Endodermal cell (in vitro differentiated cells): Measurements from ENCODE around the gene XDH. TPM values are rescaled to one million over a fixed set of nuclear protein-coding genes. Genes with fewer than 3 reads are reported as not detected.

Experiments
- DNase-seq: peaks from one replicate; pipeline ENCODE4 v3.0.0-alpha.2; 2017
- H3K27ac ChIP-seq: 2 replicates; pipeline ENCODE4 v1.5.1; 2013; ENCODE audit warnings: mild to moderate bottlenecking, low read depth, low read length, moderate library complexity
- H3K27me3 ChIP-seq: 2 replicates; pipeline ENCODE4 v1.6.1; 2013; ENCODE audit warnings: mild to moderate bottlenecking, low read length, moderate library complexity; ENCODE audit not compliant: insufficient read depth, control insufficient read depth, poor library complexity, severe bottlenecking
- H3K36me3 ChIP-seq: 2 replicates; pipeline ENCODE4 v1.7.0; 2013; ENCODE audit warnings: mild to moderate bottlenecking, low read length, moderate library complexity; ENCODE audit not compliant: control insufficient read depth, insufficient read depth
- H3K4me1 ChIP-seq: one replicate; pipeline ENCODE4 v1.7.0; 2013; ENCODE audit warnings: low read length; ENCODE audit not compliant: control insufficient read depth, insufficient read depth
- H3K4me3 ChIP-seq: 2 replicates; pipeline ENCODE4 v1.5.1; 2013; ENCODE audit warnings: mild to moderate bottlenecking, low read length, moderate library complexity
- H3K9ac ChIP-seq: 2 replicates; pipeline ENCODE4 v1.6.1; 2013; ENCODE audit warnings: mild to moderate bottlenecking, low read length, moderate library complexity; ENCODE audit not compliant: poor library complexity, severe bottlenecking; ENCODE audit errors: extremely low read depth
- H3K9me3 ChIP-seq: 2 replicates; pipeline ENCODE4 v1.6.1; 2013; ENCODE audit warnings: mild to moderate bottlenecking, low read length, moderate library complexity; ENCODE audit not compliant: control insufficient read depth
- H3K27ac Mint-ChIP-seq: 2 replicates; pipeline ENCODE4 v1.8.0; 2020; ENCODE audit warnings: mixed read lengths
- H3K27me3 Mint-ChIP-seq: 2 replicates; pipeline ENCODE4 v1.8.0; 2021; ENCODE audit warnings: mild to moderate bottlenecking, mixed read lengths; ENCODE audit not compliant: insufficient read depth
- H3K36me3 Mint-ChIP-seq: 2 replicates; pipeline ENCODE4 v1.8.0; 2020; ENCODE audit warnings: low read depth, mixed read lengths
- H3K4me1 Mint-ChIP-seq: 2 replicates; pipeline ENCODE4 v1.8.0; 2020; ENCODE audit warnings: mixed read lengths
- H3K4me3 Mint-ChIP-seq: 2 replicates; pipeline ENCODE4 v1.8.0; 2020; ENCODE audit warnings: mild to moderate bottlenecking, moderate library complexity, mixed read lengths
- H3K9me3 Mint-ChIP-seq: 2 replicates; pipeline ENCODE4 v1.8.0; 2020; ENCODE audit warnings: mild to moderate bottlenecking, mixed read lengths
- CTCF ChIP-seq: fragments of 200-600 bp; sonication (generic); conservative IDR thresholded peaks from 2 replicates; pipeline ENCODE4 v1.5.0; 2021; ENCODE audit warnings: antibody characterized with exemption, mild to moderate bottlenecking
- WGBS, 2 experiments: methylation state at CpG; one replicate each; pipeline versions ENCODE4 v1.1.5 to v1.1.7; 2013; ENCODE audit warnings: missing lambda C conversion rate in 2 of 2, mixed read lengths in 1 of 2; ENCODE audit not compliant: insufficient coverage in 1 of 2, insufficient read length in 1 of 2; 5-methylcytosine and 5-hydroxymethylcytosine counted together
- total RNA-seq, 2 donors: library from RNA; stranded (reverse); fragmentation: NEBNext Ultra II Directional in 1 of 2; extraction: Animal tissue kit (Norgen Biotek cat#: 25700) in 1 of 2; gene quantifications; 2 replicates in 1 of 2; 3 replicates in 1 of 2; pipeline ENCODE4 v1.2.1, GENCODE V29; 2021

Gene XDH
- total RNA-seq, 2 donors from 2014 or later = 1.9 to 4.0 TPM

GRCh38 chr2:31331156-31331555, 83.4 kb downstream of the XDH start:
- no peak for TF ChIP-seq CTCF
- H3K4me3 ChIP-seq = no peak overlapping the region
- Mint-ChIP-seq H3K4me1 (peaks cover 38% of the 10 kb centered on the region), H3K27me3 (peaks cover 49% of the 10 kb centered on the region), H3K4me3 (no peak overlapping the region), H3K27ac (no peak overlapping the region), H3K9me3 (no peaks in the 10 kb centered on the region), H3K36me3 (no peaks in the 10 kb centered on the region)
- H3K27ac ChIP-seq = no peak overlapping the region
- DNase-seq = no peak
- H3K36me3 ChIP-seq = no peaks in the 10 kb centered on the region
- H3K4me1 ChIP-seq = peaks cover 17% of the 10 kb centered on the region
- H3K9me3 ChIP-seq = no peaks in the 10 kb centered on the region
- peaks cover 12% of the 10 kb centered on the region for H3K27me3 ChIP-seq
- 93 to 96% methylated on average over 6 to 8 of the region's 8 CpGs for WGBS, 2 experiments
- H3K9ac ChIP-seq = no peak overlapping the region

- Histone ChIP-seq H3K27me3 (peaks cover 12% of the 10 kb centered on the region), H3K4me3 (no peak overlapping the region), H3K36me3 (no peaks in the 10 kb centered on the region), H3K9ac (no peak overlapping the region), H3K9me3 (no peaks in the 10 kb centered on the region), H3K4me1 (peaks cover 17% of the 10 kb centered on the region), H3K27ac (no peak overlapping the region)
- peak; percentile 82 for DNase-seq
- no peak overlapping the region for H3K27ac Mint-ChIP-seq
- 35% methylated on average over 2 of the region's 2 CpGs; no CpG with 5 or more reads in 1 of the 2 experiments for WGBS, 2 experiments
- H3K4me1 Mint-ChIP-seq = peaks cover 38% of the 10 kb centered on the region
- no peaks in the 10 kb centered on the region for H3K36me3 Mint-ChIP-seq
- peaks cover 48% of the 10 kb centered on the region for H3K27me3 Mint-ChIP-seq
- no peak overlapping the region for H3K4me3 Mint-ChIP-seq
- no peak for TF ChIP-seq CTCF
- no peaks in the 10 kb centered on the region for H3K9me3 Mint-ChIP-seq
These were observed 85.4 kb downstream of the XDH start for GRCh38 chr2:31329081-31329625.

GRCh38 chr2:31328026-31328425, 86.5 kb downstream of the XDH start:
- peaks cover 14% of the 10 kb centered on the region for H3K4me1 ChIP-seq
- no peak overlapping the region for H3K27ac ChIP-seq
- DNase-seq = no peak
- TF ChIP-seq CTCF = no peak
- Mint-ChIP-seq H3K36me3 (no peaks in the 10 kb centered on the region), H3K27me3 (peaks cover 40% of the 10 kb centered on the region), H3K27ac (no peak overlapping the region), H3K4me1 (peaks cover 37% of the 10 kb centered on the region), H3K4me3 (no peak overlapping the region), H3K9me3 (no peaks in the 10 kb centered on the region)
- H3K36me3 ChIP-seq = no peaks in the 10 kb centered on the region
- H3K9ac ChIP-seq = no peak overlapping the region
- no peak overlapping the region for H3K4me3 ChIP-seq
- peaks cover 12% of the 10 kb centered on the region for H3K27me3 ChIP-seq
- no peaks in the 10 kb centered on the region for H3K9me3 ChIP-seq
